ENCODE measurements around the gene ACBD5.

DNA sequence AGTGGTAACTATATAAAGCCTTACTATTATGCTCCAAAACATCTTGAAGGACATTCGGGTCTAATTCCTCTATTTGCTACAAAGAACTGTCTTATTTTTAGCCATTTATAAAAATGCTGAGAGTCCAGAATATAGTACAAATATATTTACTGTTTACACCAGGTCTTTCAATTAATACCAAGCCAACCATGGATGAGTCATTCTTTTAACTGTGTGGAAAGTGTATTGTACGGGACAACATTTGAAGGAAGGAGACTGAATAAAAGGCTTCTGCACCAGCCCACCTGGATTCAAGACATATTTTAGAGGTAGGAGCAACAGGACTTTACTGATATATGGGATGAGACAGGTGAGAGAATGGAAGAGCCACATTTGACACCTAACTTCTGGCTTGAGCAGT lies 50.1 kb downstream of the ACBD5 start:
- TF ChIP-seq POLR2A (IDR thresholded peaks at IDR 0.05): no peak
- TF ChIP-seq, protein P1, sequence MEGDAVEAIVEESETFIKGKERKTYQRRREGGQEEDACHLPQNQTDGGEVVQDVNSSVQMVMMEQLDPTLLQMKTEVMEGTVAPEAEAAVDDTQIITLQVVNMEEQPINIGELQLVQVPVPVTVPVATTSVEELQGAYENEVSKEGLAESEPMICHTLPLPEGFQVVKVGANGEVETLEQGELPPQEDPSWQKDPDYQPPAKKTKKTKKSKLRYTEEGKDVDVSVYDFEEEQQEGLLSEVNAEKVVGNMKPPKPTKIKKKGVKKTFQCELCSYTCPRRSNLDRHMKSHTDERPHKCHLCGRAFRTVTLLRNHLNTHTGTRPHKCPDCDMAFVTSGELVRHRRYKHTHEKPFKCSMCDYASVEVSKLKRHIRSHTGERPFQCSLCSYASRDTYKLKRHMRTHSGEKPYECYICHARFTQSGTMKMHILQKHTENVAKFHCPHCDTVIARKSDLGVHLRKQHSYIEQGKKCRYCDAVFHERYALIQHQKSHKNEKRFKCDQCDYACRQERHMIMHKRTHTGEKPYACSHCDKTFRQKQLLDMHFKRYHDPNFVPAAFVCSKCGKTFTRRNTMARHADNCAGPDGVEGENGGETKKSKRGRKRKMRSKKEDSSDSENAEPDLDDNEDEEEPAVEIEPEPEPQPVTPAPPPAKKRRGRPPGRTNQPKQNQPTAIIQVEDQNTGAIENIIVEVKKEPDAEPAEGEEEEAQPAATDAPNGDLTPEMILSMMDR (IDR thresholded peaks at IDR 0.05): no peak

All from Peyer's patch (tissue), 4 donors.